Colon (tissue), 2 donors: ENCODE measurements around the gene EVA1B.

Experiments
- FAIRE-seq: peaks from 2 replicates; lab custom pipeline; 2012; peaks lifted over from hg19 to GRCh38; lab: Jason Lieb, UNC
- donor health status: control.
- donor health status: control.

Gene EVA1B

GRCh38 chr1:36345353-36345752 is 21.9 kb upstream of the EVA1B start:
- FAIRE-seq: no peak

- FAIRE-seq: no peak
Observed at GRCh38 chr1:36344395-36344680, 20.9 kb upstream of the EVA1B start.

GRCh38 chr1:36343651-36344394 is 20.4 kb upstream of the EVA1B start:
- FAIRE-seq: no peak

- no peak for FAIRE-seq
Observed at GRCh38 chr1:36342426-36343185, 19.2 kb upstream of the EVA1B start.

- FAIRE-seq: no peak
Observed at GRCh38 chr1:36341626-36342320, 18.3 kb upstream of the EVA1B start.

GRCh38 chr1:36339615-36340014 is 16.2 kb upstream of the EVA1B start:
- no peak for FAIRE-seq

- no peak for FAIRE-seq
Observed at GRCh38 chr1:36339215-36339614, 15.8 kb upstream of the EVA1B start.

GRCh38 chr1:36337830-36338229 is 14.4 kb upstream of the EVA1B start:
- no peak for FAIRE-seq

GRCh38 chr1:36330940-36331339 is 7.5 kb upstream of the EVA1B start:
- FAIRE-seq: no peak

- FAIRE-seq: no peak
Observed at GRCh38 chr1:36329817-36330216, 6.4 kb upstream of the EVA1B start.

GRCh38 chr1:36328713-36329112 is 5.3 kb upstream of the EVA1B start:
- FAIRE-seq: no peak

- no peak for FAIRE-seq
Observed at GRCh38 chr1:36328088-36328480, 4.6 kb upstream of the EVA1B start.

GRCh38 chr1:36327421-36328087 is 4.1 kb upstream of the EVA1B start:
- no peak for FAIRE-seq

GRCh38 chr1:36326499-36326898 is 3.1 kb upstream of the EVA1B start:
- FAIRE-seq: no peak

GRCh38 chr1:36324353-36324703 is 883 bp upstream of the EVA1B start:
- no peak for FAIRE-seq

GRCh38 chr1:36322786-36323635 is 434 bp downstream of the EVA1B start:
- FAIRE-seq: no peak

- FAIRE-seq: no peak
Observed at GRCh38 chr1:36322041-36322785, 1.2 kb downstream of the EVA1B start.

- no peak for FAIRE-seq
Observed at GRCh38 chr1:36321119-36321951, 2.1 kb downstream of the EVA1B start.

- no peak for FAIRE-seq
Observed at GRCh38 chr1:36320767-36321118, 2.7 kb downstream of the EVA1B start.

GRCh38 chr1:36320291-36320761 is 3.1 kb downstream of the EVA1B start:
- FAIRE-seq: no peak
